H1 (cell line): ENCODE results near the gene NIFK. TPM values are rescaled to one million over a fixed set of nuclear protein-coding genes. Genes with fewer than 3 reads are reported as not detected.

Experiments used
- BRCA1 ChIP-seq: IDR thresholded peaks from 2 replicates; pipeline ENCODE4 v1.6.1; 2012; ENCODE audit warnings: low read depth, low read length, improper control_type of control experiment
- EZH2 ChIP-seq: fragments of 200-600 bp; sonication (generic); IDR thresholded peaks from 2 replicates; pipeline ENCODE4 v1.7.1; 2012; ENCODE audit warnings: low read depth, mild to moderate bottlenecking, moderate library complexity, low read length, inconsistent platforms; ENCODE audit not compliant: severe bottlenecking
- TAF1 ChIP-seq: IDR thresholded peaks from 2 replicates; pipeline ENCODE4 v1.6.1; 2011; ENCODE audit warnings: mild to moderate bottlenecking, low read depth, low read length
- TBP ChIP-seq: IDR thresholded peaks from 2 replicates; pipeline ENCODE4 v1.6.1; 2011; ENCODE audit warnings: low read depth, low read length, improper control_type of control experiment
- polyA plus RNA-seq, 7 experiments: library from polyadenylated mRNA; depleted of rRNA in 3 of 7; stranded (reverse) in 5 of 7; unstranded in 2 of 7; fragments of >200 nt in 5 of 7; fragments of 200-250 nt in 2 of 7; gene quantifications; 1 replicate in 5 of 7; 2 replicates in 1 of 7; 4 replicates in 1 of 7; pipeline versions ENCODE4 v1.2.1 to v1.2.3, GENCODE V29; 2011 to 2013; ENCODE audit warnings: missing spikeins in 2 of 7, mixed read lengths in 2 of 7
- total RNA-seq: library from RNA; stranded (reverse); fragmentation: NEBNext Ultra II Directional; extraction: Animal tissue kit (Norgen Biotek cat#: 25700); gene quantifications from 2 replicates; pipeline ENCODE4 v1.2.1, GENCODE V29; 2021
- TF ChIP-seq, protein P1 (sequence below): fragments of 300-600 bp; sonication (generic); IDR thresholded peaks from 2 replicates; pipeline ENCODE4 v1.7.1; 2012; ENCODE audit warnings: low read length, moderate library complexity, mild to moderate bottlenecking, inconsistent platforms; ENCODE audit not compliant: insufficient replicate concordance

The NIFK gene
- total and polyA plus RNA-seq, 2 of the 8 experiments (the other 6 are each of a cell fraction or from before 2014, with no cell fraction given), result 24.4 to 117 TPM

DNA sequence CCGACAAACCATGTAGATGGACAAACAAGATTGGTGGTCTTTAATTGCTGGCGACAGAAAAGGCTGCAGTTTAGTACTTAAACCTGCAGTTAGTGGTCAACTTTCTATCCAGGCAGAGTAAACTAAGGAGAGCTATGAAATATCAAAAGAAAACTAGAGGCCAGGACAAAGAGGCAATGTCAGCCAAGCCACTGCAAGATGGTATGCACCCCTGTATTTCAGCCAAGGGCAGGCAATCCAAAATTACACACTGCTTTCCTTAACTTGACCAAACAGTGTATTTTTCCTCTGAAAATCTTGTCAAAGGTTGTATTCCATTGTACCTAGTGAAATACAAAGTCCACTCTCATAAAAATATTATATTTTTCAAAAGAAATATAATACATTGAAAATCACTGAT, 9.3 kb downstream of the NIFK start (continued):
- TF ChIP-seq, protein P1, sequence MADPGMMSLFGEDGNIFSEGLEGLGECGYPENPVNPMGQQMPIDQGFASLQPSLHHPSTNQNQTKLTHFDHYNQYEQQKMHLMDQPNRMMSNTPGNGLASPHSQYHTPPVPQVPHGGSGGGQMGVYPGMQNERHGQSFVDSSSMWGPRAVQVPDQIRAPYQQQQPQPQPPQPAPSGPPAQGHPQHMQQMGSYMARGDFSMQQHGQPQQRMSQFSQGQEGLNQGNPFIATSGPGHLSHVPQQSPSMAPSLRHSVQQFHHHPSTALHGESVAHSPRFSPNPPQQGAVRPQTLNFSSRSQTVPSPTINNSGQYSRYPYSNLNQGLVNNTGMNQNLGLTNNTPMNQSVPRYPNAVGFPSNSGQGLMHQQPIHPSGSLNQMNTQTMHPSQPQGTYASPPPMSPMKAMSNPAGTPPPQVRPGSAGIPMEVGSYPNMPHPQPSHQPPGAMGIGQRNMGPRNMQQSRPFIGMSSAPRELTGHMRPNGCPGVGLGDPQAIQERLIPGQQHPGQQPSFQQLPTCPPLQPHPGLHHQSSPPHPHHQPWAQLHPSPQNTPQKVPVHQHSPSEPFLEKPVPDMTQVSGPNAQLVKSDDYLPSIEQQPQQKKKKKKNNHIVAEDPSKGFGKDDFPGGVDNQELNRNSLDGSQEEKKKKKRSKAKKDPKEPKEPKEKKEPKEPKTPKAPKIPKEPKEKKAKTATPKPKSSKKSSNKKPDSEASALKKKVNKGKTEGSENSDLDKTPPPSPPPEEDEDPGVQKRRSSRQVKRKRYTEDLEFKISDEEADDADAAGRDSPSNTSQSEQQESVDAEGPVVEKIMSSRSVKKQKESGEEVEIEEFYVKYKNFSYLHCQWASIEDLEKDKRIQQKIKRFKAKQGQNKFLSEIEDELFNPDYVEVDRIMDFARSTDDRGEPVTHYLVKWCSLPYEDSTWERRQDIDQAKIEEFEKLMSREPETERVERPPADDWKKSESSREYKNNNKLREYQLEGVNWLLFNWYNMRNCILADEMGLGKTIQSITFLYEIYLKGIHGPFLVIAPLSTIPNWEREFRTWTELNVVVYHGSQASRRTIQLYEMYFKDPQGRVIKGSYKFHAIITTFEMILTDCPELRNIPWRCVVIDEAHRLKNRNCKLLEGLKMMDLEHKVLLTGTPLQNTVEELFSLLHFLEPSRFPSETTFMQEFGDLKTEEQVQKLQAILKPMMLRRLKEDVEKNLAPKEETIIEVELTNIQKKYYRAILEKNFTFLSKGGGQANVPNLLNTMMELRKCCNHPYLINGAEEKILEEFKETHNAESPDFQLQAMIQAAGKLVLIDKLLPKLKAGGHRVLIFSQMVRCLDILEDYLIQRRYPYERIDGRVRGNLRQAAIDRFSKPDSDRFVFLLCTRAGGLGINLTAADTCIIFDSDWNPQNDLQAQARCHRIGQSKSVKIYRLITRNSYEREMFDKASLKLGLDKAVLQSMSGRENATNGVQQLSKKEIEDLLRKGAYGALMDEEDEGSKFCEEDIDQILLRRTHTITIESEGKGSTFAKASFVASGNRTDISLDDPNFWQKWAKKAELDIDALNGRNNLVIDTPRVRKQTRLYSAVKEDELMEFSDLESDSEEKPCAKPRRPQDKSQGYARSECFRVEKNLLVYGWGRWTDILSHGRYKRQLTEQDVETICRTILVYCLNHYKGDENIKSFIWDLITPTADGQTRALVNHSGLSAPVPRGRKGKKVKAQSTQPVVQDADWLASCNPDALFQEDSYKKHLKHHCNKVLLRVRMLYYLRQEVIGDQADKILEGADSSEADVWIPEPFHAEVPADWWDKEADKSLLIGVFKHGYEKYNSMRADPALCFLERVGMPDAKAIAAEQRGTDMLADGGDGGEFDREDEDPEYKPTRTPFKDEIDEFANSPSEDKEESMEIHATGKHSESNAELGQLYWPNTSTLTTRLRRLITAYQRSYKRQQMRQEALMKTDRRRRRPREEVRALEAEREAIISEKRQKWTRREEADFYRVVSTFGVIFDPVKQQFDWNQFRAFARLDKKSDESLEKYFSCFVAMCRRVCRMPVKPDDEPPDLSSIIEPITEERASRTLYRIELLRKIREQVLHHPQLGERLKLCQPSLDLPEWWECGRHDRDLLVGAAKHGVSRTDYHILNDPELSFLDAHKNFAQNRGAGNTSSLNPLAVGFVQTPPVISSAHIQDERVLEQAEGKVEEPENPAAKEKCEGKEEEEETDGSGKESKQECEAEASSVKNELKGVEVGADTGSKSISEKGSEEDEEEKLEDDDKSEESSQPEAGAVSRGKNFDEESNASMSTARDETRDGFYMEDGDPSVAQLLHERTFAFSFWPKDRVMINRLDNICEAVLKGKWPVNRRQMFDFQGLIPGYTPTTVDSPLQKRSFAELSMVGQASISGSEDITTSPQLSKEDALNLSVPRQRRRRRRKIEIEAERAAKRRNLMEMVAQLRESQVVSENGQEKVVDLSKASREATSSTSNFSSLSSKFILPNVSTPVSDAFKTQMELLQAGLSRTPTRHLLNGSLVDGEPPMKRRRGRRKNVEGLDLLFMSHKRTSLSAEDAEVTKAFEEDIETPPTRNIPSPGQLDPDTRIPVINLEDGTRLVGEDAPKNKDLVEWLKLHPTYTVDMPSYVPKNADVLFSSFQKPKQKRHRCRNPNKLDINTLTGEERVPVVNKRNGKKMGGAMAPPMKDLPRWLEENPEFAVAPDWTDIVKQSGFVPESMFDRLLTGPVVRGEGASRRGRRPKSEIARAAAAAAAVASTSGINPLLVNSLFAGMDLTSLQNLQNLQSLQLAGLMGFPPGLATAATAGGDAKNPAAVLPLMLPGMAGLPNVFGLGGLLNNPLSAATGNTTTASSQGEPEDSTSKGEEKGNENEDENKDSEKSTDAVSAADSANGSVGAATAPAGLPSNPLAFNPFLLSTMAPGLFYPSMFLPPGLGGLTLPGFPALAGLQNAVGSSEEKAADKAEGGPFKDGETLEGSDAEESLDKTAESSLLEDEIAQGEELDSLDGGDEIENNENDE, result no peak
- TF ChIP-seq EZH2, result no peak
- TF ChIP-seq TBP, result no peak
- TF ChIP-seq TAF1, result no peak
- no peak for TF ChIP-seq BRCA1
